ENCODE measurements around the gene ATP13A3.
"Not testable (repeated sequence)": the region's sequence is repeated elsewhere in the genome, so short reads cannot be mapped to it uniquely, and the experiment has no call there.

The ATP13A3 gene

GRCh38 chr3:194499516-194499915 lies 12.7 kb upstream of the ATP13A3 start:
- DNase-seq: not testable (repeated sequence)

GRCh38 chr3:194497799-194498575 lies 11.2 kb upstream of the ATP13A3 start:
- DNase-seq: peak in 5 of 14 donors; percentile 5 to 61 (median 37)

- DNase-seq: no peak
Measured at GRCh38 chr3:194496217-194496919, 9.6 kb upstream of the ATP13A3 start.

- no peak for DNase-seq
Measured at GRCh38 chr3:194494951-194495374, 8.2 kb upstream of the ATP13A3 start.

- not testable (repeated sequence) for DNase-seq
Measured at GRCh38 chr3:194493995-194494927, 7.5 kb upstream of the ATP13A3 start.

GRCh38 chr3:194492001-194492400 lies 5.2 kb upstream of the ATP13A3 start:
- no peak for DNase-seq

GRCh38 chr3:194489736-194490612 lies 3.2 kb upstream of the ATP13A3 start:
- no peak for DNase-seq

GRCh38 chr3:194488055-194488742 lies 1.4 kb upstream of the ATP13A3 start:
- DNase-seq: no peak

- peak in 1 of 14 donors; percentile 58 for DNase-seq
Measured at GRCh38 chr3:194487289-194488054, 670 bp upstream of the ATP13A3 start.

GRCh38 chr3:194485881-194486539 lies 792 bp downstream of the ATP13A3 start:
- peak in 4 of 14 donors; percentile 22 to 70 (median 40) for DNase-seq

- no peak for DNase-seq
Measured at GRCh38 chr3:194485468-194485880, 1.3 kb downstream of the ATP13A3 start.

- no peak for DNase-seq
Measured at GRCh38 chr3:194484614-194485013, 2.2 kb downstream of the ATP13A3 start.

- no peak for DNase-seq
Measured at GRCh38 chr3:194483850-194484249, 3.0 kb downstream of the ATP13A3 start.

GRCh38 chr3:194482830-194483229 lies 4.0 kb downstream of the ATP13A3 start:
- DNase-seq: not testable (repeated sequence)

- no peak for DNase-seq
Measured at GRCh38 chr3:194482196-194482593, 4.6 kb downstream of the ATP13A3 start.

GRCh38 chr3:194481525-194482195 lies 5.1 kb downstream of the ATP13A3 start:
- no peak for DNase-seq

GRCh38 chr3:194481103-194481502 lies 5.7 kb downstream of the ATP13A3 start:
- no peak for DNase-seq

GRCh38 chr3:194476784-194477183 lies 10.0 kb downstream of the ATP13A3 start:
- no peak for DNase-seq

- no peak for DNase-seq
Measured at GRCh38 chr3:194475978-194476377, 10.8 kb downstream of the ATP13A3 start.
